Mammary epithelial cell (primary cell): Measurements from ENCODE around the gene DSTYK.
A peak's percentile ranks its signal among the peaks of the same experiment; 100 is the strongest.

Experiments used
- EZH2 ChIP-seq: IDR thresholded peaks from 2 replicates; pipeline ENCODE4 v1.6.1; 2012; ENCODE audit warnings: low read length, inconsistent platforms, borderline replicate concordance
- TF ChIP-seq, protein P1 (sequence below), 2 donors: IDR thresholded peaks in 1 of 2; conservative IDR thresholded peaks in 1 of 2; 2 replicates each; pipeline ENCODE4 v1.5.1; 2011 to 2012; ENCODE audit warnings: inconsistent platforms in 2 of 2, low read length in 2 of 2, mild to moderate bottlenecking in 2 of 2, control low read depth in 1 of 2, low read depth in 1 of 2; ENCODE audit not compliant: insufficient read depth in 1 of 2; ENCODE audit errors: extremely low read depth in 1 of 2

DNA sequence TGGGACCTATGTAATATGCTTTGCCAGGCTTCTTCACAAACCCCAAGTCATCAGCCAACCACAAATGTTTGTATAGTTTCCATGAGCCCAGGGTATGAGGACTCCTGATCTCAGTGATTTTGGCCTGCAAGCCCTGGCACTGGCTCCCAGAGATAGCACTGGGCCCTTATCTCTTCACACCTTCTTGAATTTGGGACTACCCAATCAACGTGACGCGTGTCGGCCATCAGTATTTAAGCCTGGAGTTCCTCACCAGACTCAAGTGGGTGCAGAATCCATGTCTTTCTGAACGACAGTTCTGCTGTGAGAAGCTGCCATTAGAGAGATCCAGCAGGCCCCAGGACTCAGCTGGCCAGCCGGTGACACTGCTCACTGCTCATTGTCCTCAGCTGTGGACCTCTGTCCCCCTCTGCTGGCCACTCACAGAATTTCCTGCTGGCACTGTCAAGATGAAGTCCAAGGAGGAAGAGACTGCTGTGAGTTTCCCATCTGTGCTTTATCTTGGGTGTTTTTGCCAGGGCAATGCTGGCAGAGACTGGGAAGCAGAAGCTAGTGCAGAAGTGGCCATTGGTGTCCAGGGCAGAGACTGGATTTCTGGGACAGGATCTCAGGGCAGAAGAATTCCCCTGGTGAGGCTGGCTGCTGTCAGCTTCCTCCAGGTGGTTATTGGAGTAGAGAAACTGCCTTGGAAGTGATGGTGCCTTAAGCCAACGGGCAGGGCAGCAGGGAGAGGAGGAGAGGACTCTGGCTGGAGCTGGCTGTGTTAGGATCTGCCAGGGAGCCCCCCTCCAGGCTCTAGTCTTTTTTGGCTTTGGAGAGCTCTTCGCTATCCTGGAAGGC lies 44.7 kb upstream of the DSTYK start:
- TF ChIP-seq, protein P1, sequence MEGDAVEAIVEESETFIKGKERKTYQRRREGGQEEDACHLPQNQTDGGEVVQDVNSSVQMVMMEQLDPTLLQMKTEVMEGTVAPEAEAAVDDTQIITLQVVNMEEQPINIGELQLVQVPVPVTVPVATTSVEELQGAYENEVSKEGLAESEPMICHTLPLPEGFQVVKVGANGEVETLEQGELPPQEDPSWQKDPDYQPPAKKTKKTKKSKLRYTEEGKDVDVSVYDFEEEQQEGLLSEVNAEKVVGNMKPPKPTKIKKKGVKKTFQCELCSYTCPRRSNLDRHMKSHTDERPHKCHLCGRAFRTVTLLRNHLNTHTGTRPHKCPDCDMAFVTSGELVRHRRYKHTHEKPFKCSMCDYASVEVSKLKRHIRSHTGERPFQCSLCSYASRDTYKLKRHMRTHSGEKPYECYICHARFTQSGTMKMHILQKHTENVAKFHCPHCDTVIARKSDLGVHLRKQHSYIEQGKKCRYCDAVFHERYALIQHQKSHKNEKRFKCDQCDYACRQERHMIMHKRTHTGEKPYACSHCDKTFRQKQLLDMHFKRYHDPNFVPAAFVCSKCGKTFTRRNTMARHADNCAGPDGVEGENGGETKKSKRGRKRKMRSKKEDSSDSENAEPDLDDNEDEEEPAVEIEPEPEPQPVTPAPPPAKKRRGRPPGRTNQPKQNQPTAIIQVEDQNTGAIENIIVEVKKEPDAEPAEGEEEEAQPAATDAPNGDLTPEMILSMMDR (conservative IDR thresholded peaks at IDR 0.05 in 1 of 2, IDR thresholded peaks at IDR 0.05 in 1 of 2; ENCODE audit: extremely low read depth in 1 of 2, insufficient read depth in 1 of 2, low read depth in 1 of 2, low read length in 2 of 2): peak; percentile 95 to 98
- TF ChIP-seq EZH2: no peak
